Measurements from ENCODE around the gene MRPL40. TPM values are rescaled to one million over a fixed set of nuclear protein-coding genes. Genes with fewer than 3 reads are reported as not detected.

The MRPL40 gene
- total and polyA plus RNA-seq, 10 of the 15 experiments (the other 5 are each of a cell fraction or from before 2014, with no cell fraction given) = 41.2 to 207 (median 69.1) TPM

- TF ChIP-seq FOS (IDR thresholded peaks at IDR 0.05; ENCODE audit: borderline replicate concordance, extremely low read depth, insufficient read length) (no peak), CEBPB (IDR thresholded peaks at IDR 0.05; ENCODE audit: borderline replicate concordance in 1 of 2, low read depth in 2 of 2, low read length in 2 of 2) (no peak), USF2 (IDR thresholded peaks at IDR 0.05; ENCODE audit: borderline replicate concordance, low read depth, low read length) (no peak), ELK1 (IDR thresholded peaks at IDR 0.05; ENCODE audit: low read depth, low read length) (no peak), BCL3 (IDR thresholded peaks at IDR 0.05; ENCODE audit: borderline replicate concordance, insufficient read depth, low read depth, low read length, poor library complexity, severe bottlenecking) (no peak), CREB1 (IDR thresholded peaks at IDR 0.05; ENCODE audit: low read depth) (peak; percentile 87), PRDM15 (CRISPR knock-in tag; IDR thresholded peaks at IDR 0.05) (no peak), BCLAF1 (IDR thresholded peaks at IDR 0.05) (no peak), MAX (IDR thresholded peaks at IDR 0.05; ENCODE audit: low read depth, low read length) (no peak), KAT2A (conservative IDR thresholded peaks at IDR 0.05; ENCODE audit: control insufficient read depth, low read depth, low read length) (no peak), NBN (IDR thresholded peaks at IDR 0.05) (no peak), GATAD2B (conservative IDR thresholded peaks at IDR 0.05; ENCODE audit: low read depth) (no peak), ZNF622 (IDR thresholded peaks at IDR 0.05) (no peak), ZSCAN29 (IDR thresholded peaks at IDR 0.05) (no peak), GABPA (IDR thresholded peaks at IDR 0.05; ENCODE audit: low read depth) (peak; percentile 64; the same call in 1 of the 2 replicates), SP1 (IDR thresholded peaks at IDR 0.05; ENCODE audit: low read depth, low read length) (no peak), HDGF (IDR thresholded peaks at IDR 0.05) (no peak)
Measured at GRCh38 chr22:19419464-19420178, 12.7 kb upstream of the MRPL40 start (continued).
